Breast epithelium (tissue), 3 donors: ENCODE data around the gene IGLL1.

Source experiments
- CTCF ChIP-seq, 3 donors: fragments of 450-650 bp; IDR thresholded peaks; one replicate each; pipeline ENCODE4 v1.5.1; 2016 to 2017; ENCODE audit warnings: antibody characterized with exemption in 3 of 3, mild to moderate bottlenecking in 3 of 3, moderate library complexity in 3 of 3
- POLR2A ChIP-seq: fragments of 450-650 bp; IDR thresholded peaks from one replicate; pipeline ENCODE4 v1.6.1; 2016; ENCODE audit warnings: antibody characterized with exemption, mild to moderate bottlenecking, moderate library complexity
- POLR2AphosphoS5 ChIP-seq, 3 donors: sonication (generic); formaldehyde crosslinking; IDR thresholded peaks; one replicate each; pipeline ENCODE4 v1.6.1; 2017; ENCODE audit warnings: antibody characterized with exemption in 3 of 3

GRCh38 chr22:23581260-23581650, 1.2 kb upstream of the IGLL1 start:
- TF ChIP-seq CTCF (IDR thresholded peaks at IDR 0.05) (no peak), POLR2A (no peak), POLR2AphosphoS5 (IDR thresholded peaks at IDR 0.05) (no peak)
